GM18873 (cell line): ENCODE measurements around the gene RBM33.

ENCODE experiments used
- ATAC-seq: cut with Tn5 transposase; IDR thresholded peaks from one replicate; pipeline ENCODE4 v1.9.1; 2021; ENCODE audit warnings: mild to moderate bottlenecking, moderate library complexity, moderate number of reproducible peaks; ENCODE audit not compliant: unreplicated experiment, low FRiP score

Gene RBM33

GRCh38 chr7:155715111-155715805, 70.8 kb downstream of the RBM33 start:
- ATAC-seq, result no peak

GRCh38 chr7:155717010-155717744, 72.7 kb downstream of the RBM33 start:
- no peak for ATAC-seq

DNA sequence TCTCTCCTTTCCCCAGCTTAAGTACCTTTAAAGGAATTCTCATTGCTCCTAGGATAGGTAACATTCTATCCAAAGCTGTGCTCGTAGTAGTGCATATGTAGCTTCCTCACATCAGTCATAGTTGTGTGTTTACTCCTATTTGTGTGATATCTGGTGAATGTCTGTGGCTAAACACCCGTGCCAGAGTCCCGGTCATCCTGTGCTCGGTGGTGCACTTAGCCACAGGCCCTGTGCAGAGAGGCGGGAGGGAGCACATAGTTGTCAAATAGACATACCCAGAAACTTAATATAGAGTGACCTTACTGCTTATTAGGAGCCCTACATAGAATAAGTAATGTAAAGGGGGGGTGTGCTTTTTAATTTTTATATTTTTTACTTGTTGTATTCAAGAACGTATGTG, 76.6 kb downstream of the RBM33 start:
- ATAC-seq, result no peak

DNA sequence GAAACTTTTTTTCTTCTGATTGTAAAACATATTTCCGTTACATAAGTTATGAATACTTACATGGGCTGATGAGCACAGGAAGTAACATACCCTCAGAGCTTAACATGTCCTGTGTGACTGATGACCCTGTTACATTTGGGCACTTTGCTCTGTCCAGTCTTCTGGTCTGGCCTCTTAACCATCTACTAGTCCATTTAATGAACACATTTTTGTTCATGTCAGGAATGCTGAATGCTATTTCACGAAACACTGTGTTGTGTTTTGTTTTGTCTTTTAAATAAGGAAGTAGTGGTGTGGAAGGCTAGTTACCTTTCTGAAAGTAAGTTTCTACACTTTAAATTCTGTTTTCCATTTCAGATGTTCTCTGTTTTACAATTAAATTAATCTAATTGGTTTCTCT, 77.7 kb downstream of the RBM33 start:
- peak; percentile 33 for ATAC-seq

DNA sequence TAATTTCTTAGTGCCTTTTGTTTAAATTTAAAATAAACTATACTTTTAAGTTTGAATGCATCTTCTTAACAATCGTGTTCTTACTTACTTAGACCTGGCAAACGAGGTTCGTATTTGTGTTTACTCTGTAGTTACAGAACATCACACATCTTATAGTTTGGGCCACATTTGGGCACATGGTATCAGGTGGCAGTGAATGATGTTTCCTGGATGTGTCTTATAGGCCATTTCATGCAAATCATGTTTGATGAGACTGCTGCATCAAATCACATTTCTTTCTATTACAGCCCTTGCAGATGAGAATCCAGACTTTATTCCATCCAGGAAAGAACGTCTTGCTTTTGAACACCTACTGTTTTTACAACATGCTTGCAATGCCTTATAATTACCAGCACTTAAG, 78.5 kb downstream of the RBM33 start:
- ATAC-seq, result no peak

GRCh38 chr7:155724327-155725005, 80.0 kb downstream of the RBM33 start:
- peak; percentile 63 for ATAC-seq

GRCh38 chr7:155725006-155725355, 80.5 kb downstream of the RBM33 start:
- ATAC-seq, result no peak

- no peak for ATAC-seq
These were observed 83.2 kb downstream of the RBM33 start for GRCh38 chr7:155727616-155728015.

- no peak for ATAC-seq
These were observed 83.7 kb downstream of the RBM33 start for GRCh38 chr7:155728116-155728515.

- ATAC-seq, result no peak
These were observed 85.4 kb downstream of the RBM33 start for GRCh38 chr7:155729847-155730246.

- ATAC-seq, result no peak
These were observed 86.9 kb downstream of the RBM33 start for GRCh38 chr7:155731380-155731779.

DNA sequence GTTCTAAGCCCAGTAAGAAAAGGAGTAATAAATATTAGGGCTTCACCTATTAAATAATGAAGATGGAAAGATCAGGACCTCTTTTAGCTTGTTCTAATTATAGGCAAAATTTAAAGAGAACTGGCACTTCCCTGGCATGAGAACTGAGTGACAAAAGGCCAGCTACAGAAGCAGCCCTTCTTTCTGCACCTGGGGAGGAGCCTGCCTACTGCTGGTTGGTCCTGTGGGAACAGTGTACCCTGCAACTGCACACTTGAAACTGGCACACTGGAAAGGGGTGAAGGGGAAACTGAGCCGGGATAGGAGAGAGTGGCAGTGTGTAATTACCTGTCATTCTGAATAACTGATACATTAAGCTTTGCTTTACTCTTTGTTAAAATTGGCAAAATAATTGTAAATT, 87.4 kb downstream of the RBM33 start:
- ATAC-seq, result no peak

- no peak for ATAC-seq
These were observed 87.8 kb downstream of the RBM33 start for GRCh38 chr7:155732286-155732685.

GRCh38 chr7:155733582-155734444, 89.4 kb downstream of the RBM33 start:
- no peak for ATAC-seq

- ATAC-seq, result no peak
These were observed 90.0 kb downstream of the RBM33 start for GRCh38 chr7:155734445-155734809.

DNA sequence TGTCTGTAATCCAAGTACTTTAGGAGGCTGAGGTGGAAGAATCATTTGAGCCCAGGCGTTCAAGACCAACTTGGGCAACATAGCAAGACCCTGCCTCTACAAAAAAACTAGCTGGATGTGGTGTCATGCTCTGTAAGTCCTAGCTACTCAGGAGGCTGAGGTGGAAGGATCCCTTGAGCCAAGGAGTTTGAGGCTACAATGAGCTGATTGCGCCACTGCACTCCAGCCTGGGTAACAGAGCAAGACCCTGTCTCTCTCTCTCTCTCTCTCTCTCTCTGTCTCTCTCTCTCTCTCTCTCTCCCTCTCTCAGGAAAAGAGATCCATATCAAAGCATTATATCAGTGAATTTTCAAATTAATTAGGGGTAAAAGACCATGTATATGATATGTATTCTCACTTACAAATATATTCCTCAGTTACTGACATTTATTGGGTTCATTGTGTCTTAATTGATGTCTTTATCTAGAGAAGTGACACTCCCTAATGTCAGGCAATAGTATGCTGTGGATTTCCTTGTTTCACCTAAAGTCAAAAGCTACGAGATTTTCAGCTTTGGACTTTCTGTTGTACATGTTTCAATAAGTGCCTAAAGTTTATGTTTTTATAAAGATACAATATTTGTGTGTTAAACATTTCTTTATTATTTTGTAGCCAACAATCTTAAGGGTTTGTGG, 91.1 kb downstream of the RBM33 start:
- no peak for ATAC-seq

DNA sequence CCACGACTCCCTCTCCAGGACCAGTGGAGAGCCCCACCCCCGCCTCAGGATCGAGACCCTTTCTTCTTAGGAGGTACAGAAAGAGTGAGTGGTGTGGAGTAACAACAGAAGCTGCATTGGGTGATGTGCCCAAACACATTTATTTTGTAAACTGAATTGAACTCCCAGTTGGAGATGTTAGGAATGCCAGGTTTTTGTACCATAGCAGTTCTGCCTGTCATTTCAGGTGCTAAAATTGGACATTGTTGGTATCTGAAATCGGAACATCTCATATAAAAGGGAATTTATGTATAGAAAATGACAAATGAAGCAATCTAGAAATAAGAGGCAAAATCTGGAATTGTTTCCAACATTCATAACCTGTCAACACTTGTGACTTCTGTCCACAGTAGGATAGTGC, 93.1 kb downstream of the RBM33 start:
- ATAC-seq, result no peak

DNA sequence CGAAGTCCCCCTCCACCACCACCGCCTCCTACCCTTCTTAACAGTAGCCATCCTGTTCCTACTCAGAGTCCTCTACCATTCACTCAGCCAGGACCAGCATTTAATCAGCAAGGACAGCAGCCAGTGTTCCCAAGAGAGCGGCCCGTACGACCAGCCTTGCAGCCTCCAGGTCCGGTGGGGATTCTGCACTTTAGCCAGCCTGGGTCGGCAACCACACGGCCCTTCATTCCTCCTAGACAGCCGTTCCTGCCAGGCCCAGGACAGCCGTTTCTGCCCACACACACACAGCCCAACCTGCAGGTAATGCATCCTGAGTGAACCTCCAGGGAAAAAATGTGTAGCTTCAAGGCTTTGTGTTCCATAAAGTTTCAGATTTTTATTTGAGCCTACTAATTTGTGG, 93.6 kb downstream of the RBM33 start:
- no peak for ATAC-seq

DNA sequence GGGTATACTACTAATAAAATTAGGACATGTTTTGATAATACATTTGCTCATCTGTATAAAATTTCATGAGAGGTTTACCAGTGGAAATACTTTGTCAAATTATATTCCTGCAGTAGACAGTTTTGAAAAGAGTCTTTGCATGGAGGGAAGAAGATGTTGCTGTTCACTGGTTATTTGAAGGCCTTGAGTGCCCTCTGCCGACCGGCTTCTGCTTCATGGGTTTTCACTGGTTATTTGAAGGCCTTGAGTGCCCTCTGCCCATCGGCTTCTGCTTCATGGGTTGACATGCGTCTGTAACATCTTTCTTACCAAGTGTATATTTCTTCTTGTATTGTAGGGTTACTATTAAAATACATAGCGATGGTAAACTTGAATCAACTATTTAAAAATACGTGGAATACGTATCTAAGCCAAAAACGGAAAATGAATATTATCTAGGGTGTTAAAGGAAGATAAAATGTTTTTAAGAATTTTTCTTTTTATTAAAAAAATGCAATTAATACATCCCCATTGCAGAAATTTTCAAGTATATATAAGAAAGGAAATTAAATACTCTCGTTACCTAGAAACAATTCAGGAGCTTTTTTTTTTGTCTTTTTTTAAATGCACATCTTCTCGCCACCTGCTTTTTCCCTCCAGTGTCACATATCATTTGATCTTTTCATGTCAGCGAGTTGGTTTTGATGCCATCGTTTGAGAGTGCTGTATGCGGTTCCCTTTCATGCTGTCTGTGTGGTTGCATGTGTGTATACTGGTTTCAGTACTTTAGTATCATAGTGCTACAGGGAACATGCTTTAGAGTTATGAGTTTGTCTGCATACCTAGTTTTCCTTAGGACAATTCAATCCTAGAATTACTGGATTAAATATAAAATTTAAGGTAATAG, 94.4 kb downstream of the RBM33 start:
- ATAC-seq, result no peak
